B cell (primary cell): Measurements from ENCODE around the gene RFT1.

Experiments
- CTCF ChIP-seq: fragments of 200-600 bp; IDR thresholded peaks from one replicate; pipeline ENCODE4 v1.8.0; 2022; ENCODE audit warnings: antibody characterized with exemption, mild to moderate bottlenecking
- EZH2 ChIP-seq: IDR thresholded peaks from 2 replicates; pipeline ENCODE4 v1.6.1; 2012; ENCODE audit warnings: borderline replicate concordance, low read depth, mild to moderate bottlenecking, moderate library complexity, low read length; ENCODE audit not compliant: insufficient read depth, poor library complexity, severe bottlenecking

DNA sequence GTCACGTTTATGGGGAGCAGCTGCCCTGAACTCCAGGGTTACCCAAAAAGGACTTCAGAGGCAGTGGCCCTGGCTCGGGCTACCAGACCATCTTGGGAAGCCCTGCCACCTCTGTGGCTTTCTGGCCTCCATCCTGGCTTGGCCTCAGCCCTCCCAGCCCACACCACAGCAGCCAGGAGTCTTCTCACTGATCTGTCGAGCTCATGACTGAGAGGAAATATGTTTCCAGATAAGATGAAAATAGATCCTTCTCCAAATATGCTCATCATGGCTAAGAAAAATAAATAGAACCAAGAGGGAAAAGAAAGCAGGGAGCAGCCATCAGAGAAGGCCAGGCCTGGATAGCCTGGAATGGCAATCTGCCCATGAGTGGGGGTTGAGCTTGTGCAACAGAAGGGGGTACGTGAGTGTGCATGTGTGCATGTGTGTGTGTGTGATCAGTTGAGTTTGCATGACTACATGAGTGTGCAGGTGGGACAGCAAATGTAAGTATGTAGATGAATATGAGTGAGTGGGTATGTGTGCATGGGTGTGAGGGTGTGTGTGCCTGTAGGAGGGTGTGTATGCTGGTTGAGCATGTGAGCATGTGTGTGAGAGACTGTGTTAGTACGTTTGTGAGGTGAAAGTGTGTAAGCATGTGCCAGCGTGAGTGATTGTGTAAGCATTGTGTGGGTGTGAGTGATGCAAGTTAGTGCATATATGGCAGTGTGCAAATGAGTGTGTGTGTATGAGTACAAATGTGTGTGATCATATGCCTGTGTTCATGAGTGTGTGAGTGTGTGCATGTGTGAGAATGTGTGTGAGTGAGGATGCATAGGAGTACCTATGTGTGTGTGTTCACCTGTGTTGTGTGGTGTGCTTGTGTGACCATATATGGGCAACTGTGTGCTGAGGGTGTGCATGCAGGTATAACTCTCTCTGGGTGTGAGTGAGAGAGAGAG is 9.9 kb upstream of the RFT1 start:
- no peak for TF ChIP-seq CTCF
- TF ChIP-seq EZH2 = no peak
